AG04449 (cell line): ENCODE results near the gene RNF225.
"Not testable (repeated sequence)": the region's sequence is repeated elsewhere in the genome, so short reads cannot be mapped to it uniquely, and the experiment has no call there.

Source experiments
- CTCF ChIA-PET: fragments of 350-600 bp; formaldehyde crosslinking; extraction: SDS; loops from one replicate; lab custom pipeline; 2021; ENCODE audit warnings: antibody characterized with exemption; lab: Yijun Ruan, JAX
- POLR2A ChIA-PET: fragments of 400-600, 350-600 bp; formaldehyde crosslinking; extraction: SDS; loops from one replicate; lab custom pipeline; 2020; ENCODE audit warnings: antibody characterized with exemption, inconsistent platforms; lab: Yijun Ruan, JAX
- DNase-seq: peaks from one replicate; pipeline ENCODE4 v3.0.0-alpha.2; 2010; ENCODE audit warnings: low read depth, low spot score
- H3K4me3 ChIP-seq: 2 replicates; pipeline ENCODE4 v1.5.1; 2011; ENCODE audit warnings: low read depth, mild to moderate bottlenecking, control low read depth, low read length
- TF ChIP-seq, protein P1 (sequence below): IDR thresholded peaks from one replicate; pipeline ENCODE4 v1.5.1; 2011; ENCODE audit warnings: mild to moderate bottlenecking, moderate library complexity, low read length, control low read depth, inconsistent platforms; ENCODE audit not compliant: insufficient read depth; ENCODE audit errors: missing control alignments

The RNF225 gene

DNA sequence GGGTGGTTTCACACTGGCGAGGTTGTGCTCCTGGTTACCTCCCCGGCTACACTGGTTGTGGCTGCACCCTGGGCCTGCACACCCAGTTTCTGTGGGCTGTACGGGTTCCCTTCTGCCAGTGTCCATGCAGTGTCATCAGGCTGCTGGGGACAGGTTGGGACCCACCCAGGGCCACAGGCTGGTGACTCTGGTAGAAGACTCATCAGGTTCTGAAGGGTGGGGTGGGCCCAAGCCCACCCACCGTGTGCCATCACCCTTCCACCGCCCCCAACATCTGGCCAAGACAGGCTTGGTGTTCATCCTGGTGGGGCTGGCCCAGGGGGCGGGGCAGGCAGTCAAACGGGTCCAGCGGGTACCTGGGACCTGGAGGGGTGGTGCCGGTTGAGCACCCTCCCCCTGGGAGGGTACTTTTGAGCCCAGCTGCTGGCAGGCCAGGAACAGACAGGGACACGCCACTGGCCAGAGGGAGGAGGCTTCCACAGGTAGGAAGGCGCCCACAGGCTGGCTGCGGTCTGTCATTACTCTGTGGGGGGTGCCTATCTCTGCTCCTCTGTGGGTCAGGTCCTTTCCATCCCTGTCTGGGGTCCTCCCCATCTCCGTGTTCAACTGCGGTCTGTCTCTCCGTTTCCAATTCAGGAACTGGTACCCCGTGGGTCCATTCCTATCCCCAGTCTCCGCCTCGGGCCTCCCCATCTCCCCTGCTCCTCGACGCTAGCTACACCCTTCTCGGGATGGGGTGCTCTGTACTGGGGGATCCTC lies at the start of gene RNF225:
Gene RNF225, plus strand, starts transcription at position 437 of the 759 bp plus-strand sequence. CDS start 434 bp downstream, outside the sequence.
- H3K4me3 ChIP-seq, result no peak within 1 kb of the TSS
- no peak for DNase-seq

DNA sequence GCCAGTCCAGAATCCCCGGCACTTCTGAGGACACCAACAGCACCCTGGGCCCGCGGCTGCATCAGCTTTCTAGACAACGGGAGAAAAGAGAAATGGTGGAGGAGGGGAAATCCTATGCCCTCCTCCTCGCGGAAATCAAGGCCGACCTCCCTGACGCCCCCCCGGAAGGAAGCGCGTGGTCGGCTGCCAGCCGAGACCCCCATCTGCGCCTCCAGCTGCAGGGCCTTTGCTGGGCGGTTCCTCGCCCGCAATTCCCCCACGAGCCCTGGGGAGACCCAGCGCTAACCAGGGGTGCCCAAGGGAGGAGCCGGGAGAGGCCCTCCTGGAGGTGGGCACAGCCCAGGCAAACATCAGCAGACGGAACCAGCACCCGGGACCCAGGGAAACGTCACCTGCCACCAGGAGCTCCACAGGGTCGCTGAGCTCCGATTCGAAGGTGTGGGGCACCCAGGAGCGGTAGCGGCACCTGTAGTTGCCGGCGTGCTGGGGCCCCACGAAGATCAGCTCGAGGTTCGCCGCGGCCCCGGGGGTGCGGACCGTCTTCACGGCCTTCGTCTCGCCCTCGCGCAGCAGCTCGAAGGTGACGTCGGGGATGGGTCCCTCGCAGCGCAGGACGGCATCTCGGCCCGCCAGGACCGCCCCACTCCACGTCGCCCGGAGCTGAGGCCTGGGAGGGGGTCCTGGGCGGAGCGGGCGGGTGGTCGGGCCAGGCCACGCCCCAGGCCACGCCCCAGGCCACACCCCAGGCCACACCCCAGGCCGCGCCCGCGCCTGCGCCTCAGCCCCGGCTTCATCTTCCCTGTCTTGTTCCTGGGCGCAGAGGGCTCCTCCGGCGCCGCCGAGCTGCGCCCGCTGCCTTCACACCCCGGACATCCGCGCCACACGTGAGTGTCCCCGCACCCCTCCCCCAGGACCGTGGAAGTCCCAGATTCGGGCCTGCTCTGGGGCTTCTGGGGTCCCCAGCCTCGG lies 48.2 kb upstream of the RNF225 start:
- peak overlapping the region; percentile 78 for H3K4me3 ChIP-seq
- POLR2A ChIA-PET, result interaction anchor here (0.6 to 3.4 kb wide), 9 partner anchors 8 to 944 kb away, joined by 3 to 22 read pairs (median 6); partner anchors contain the start of genes ZNF274, ZNF497, ZNF584 and ZSCAN22
- TF ChIP-seq, protein P1, sequence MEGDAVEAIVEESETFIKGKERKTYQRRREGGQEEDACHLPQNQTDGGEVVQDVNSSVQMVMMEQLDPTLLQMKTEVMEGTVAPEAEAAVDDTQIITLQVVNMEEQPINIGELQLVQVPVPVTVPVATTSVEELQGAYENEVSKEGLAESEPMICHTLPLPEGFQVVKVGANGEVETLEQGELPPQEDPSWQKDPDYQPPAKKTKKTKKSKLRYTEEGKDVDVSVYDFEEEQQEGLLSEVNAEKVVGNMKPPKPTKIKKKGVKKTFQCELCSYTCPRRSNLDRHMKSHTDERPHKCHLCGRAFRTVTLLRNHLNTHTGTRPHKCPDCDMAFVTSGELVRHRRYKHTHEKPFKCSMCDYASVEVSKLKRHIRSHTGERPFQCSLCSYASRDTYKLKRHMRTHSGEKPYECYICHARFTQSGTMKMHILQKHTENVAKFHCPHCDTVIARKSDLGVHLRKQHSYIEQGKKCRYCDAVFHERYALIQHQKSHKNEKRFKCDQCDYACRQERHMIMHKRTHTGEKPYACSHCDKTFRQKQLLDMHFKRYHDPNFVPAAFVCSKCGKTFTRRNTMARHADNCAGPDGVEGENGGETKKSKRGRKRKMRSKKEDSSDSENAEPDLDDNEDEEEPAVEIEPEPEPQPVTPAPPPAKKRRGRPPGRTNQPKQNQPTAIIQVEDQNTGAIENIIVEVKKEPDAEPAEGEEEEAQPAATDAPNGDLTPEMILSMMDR, result no peak
- CTCF ChIA-PET, result interaction anchor here (0.7 kb wide), 1 partner anchor 631 kb away, joined by 3 read pairs; no protein-coding TSS in a partner anchor
- DNase-seq, result no peak

More for the DNA sequence above, at the start of gene RNF225:
- TF ChIP-seq, protein P1, result no peak
- POLR2A ChIA-PET, result interaction anchor here (1.0 kb wide), 1 partner anchor 13 kb away, joined by 3 read pairs; the partner anchor contains the start of gene ZNF584
- CTCF ChIA-PET, result no interaction called here

DNA sequence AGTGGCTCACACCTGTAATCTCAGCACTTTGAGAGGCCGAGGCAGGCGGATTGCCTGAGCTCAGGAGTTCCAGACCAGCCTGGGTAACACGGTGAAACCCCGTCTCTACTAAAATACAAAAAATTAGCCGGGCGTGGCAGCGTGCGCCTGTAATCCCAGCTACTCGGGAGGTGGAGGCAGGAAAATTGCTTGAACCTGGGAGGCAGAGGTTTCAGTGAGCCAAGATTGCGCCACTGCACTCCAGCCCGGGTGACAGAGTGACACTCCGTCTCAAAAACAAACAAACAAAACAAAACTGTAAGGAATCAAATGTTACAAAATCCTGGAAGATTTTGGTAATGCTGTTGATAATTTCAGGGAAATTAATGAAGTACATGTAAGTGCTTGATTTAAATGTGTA lies 47.4 kb upstream of the RNF225 start:
- peak overlapping the region; percentile 78 for H3K4me3 ChIP-seq
- DNase-seq, result not testable (repeated sequence)
- ChIA-PET CTCF (interaction anchor here (0.6 to 0.7 kb wide), 4 partner anchors 8 to 193 kb away, joined by 3 to 4 read pairs (median 4); partner anchors contain the start of gene ZNF497), POLR2A (interaction anchor here (1.6 to 3.4 kb wide), 5 partner anchors 9 to 165 kb away, joined by 4 to 22 read pairs (median 8); partner anchors contain the start of genes ZNF274 and ZNF497)

DNA sequence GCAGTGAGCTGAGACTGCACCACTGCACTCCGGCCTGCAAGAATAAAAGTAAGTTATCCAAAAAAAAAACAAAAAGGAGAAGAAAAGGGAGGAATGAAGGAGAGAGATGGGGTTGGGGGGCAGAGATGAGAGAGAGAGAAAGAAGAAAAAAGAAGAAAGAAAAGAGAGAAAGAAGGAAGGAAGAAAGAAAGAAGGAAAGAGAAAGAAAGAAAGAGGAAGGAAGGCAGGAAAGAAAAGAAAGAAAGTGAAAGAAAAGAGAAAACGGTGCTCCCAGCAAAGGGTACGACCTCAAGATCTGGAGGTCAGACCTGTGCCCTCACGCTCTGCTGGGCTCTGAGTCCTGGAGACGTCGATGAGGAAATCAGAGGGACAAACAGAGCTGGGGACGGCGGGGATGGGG lies 45.9 kb upstream of the RNF225 start:
- TF ChIP-seq, protein P1, result no peak
- H3K4me3 ChIP-seq, result no peak overlapping the region
- CTCF ChIA-PET, result no interaction called here
- POLR2A ChIA-PET, result interaction anchor here (3.4 kb wide), 1 partner anchor 13 kb away, joined by 22 read pairs; the partner anchor contains the start of gene ZNF497
- DNase-seq, result no peak

DNA sequence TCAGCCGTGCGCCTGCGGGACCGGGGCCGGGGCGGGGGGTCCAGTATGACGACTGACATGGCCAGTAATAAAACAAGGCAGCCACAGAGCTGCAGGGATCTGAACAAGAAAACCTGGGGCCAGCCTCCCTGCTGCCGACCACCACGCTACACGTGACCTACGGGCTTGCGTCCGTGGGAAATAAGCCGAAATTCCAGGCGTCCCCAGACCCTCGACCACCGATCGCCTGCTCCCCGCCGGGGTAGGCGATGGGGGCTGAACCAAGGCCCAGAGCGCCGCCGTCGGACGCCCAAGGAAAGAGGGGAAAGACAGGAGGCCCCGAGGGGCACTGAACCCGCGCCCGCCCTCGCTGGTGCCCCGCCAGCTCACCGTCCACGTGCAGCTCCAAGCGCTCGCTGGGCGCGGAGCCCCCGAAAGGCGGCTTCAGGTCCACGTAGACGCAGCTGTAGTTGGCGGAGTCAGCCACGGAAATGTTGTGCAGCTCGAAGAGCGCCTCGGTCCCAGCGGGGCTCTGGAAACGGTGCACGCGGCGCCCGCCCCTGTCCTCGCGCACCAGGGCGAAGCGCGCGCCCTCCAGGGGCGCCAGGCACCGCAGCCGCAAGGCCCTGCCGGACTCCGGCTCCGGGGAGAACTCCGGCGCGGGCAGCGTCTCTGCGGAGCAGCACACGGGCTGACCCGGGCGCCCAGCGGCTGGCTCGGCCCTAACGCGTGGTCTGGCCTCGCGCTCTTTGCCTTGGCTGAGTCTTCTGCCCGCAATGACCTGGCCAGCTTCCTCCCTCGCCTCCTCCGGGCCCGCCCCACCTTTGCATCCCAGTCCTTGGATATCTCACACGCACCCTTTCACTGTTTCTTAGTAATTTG lies 45.2 kb upstream of the RNF225 start:
- no peak overlapping the region for H3K4me3 ChIP-seq
- CTCF ChIA-PET, result no interaction called here
- POLR2A ChIA-PET, result no interaction called here
- no peak for DNase-seq
- TF ChIP-seq, protein P1, result no peak
